RKO (cell line): Measurements from ENCODE around the gene EFS.
A peak's percentile ranks its signal among the peaks of the same experiment; 100 is the strongest.
"Not testable (repeated sequence)": the region's sequence is repeated elsewhere in the genome, so short reads cannot be mapped to it uniquely, and the experiment has no call there.

ENCODE experiments used
- DNase-seq: peaks from one replicate; pipeline ENCODE4 v3.0.0-alpha.2; 2016; ENCODE audit warnings: low spot score

Gene EFS

GRCh38 chr14:23399136-23399535 is 34.2 kb upstream of the EFS start:
- no peak for DNase-seq

GRCh38 chr14:23398348-23398747 is 33.4 kb upstream of the EFS start:
- no peak for DNase-seq

- DNase-seq, result no peak
These were observed 31.9 kb upstream of the EFS start for GRCh38 chr14:23396781-23397407.

GRCh38 chr14:23396126-23396525 is 31.2 kb upstream of the EFS start:
- DNase-seq, result no peak

- DNase-seq, result no peak
These were observed 27.6 kb upstream of the EFS start for GRCh38 chr14:23392613-23393012.

- DNase-seq, result not testable (repeated sequence)
These were observed 24.9 kb upstream of the EFS start for GRCh38 chr14:23389871-23390270.

GRCh38 chr14:23389396-23389795 is 24.4 kb upstream of the EFS start:
- DNase-seq, result no peak

GRCh38 chr14:23388996-23389395 is 24.0 kb upstream of the EFS start:
- DNase-seq, result no peak

GRCh38 chr14:23387916-23388882 is 23.2 kb upstream of the EFS start:
- no peak for DNase-seq

GRCh38 chr14:23386999-23387398 is 22.0 kb upstream of the EFS start:
- DNase-seq, result no peak

- not testable (repeated sequence) for DNase-seq
These were observed 21.3 kb upstream of the EFS start for GRCh38 chr14:23386266-23386657.

- no peak for DNase-seq
These were observed 20.8 kb upstream of the EFS start for GRCh38 chr14:23385642-23386265.

GRCh38 chr14:23385244-23385641 is 20.3 kb upstream of the EFS start:
- DNase-seq, result no peak

- DNase-seq, result no peak
These were observed 19.6 kb upstream of the EFS start for GRCh38 chr14:23384364-23385080.

GRCh38 chr14:23382731-23383440 is 17.9 kb upstream of the EFS start:
- DNase-seq, result no peak

GRCh38 chr14:23382276-23382675 is 17.3 kb upstream of the EFS start:
- DNase-seq, result no peak

- DNase-seq, result peak; percentile 94
These were observed 16.9 kb upstream of the EFS start for GRCh38 chr14:23381871-23382270.

- DNase-seq, result no peak
These were observed 16.0 kb upstream of the EFS start for GRCh38 chr14:23380976-23381375.

- DNase-seq, result no peak
These were observed 15.4 kb upstream of the EFS start for GRCh38 chr14:23380197-23380914.

- no peak for DNase-seq
These were observed 14.6 kb upstream of the EFS start for GRCh38 chr14:23379366-23380196.
